Esophagus squamous epithelium (tissue), 4 donors: ENCODE results near the gene CRYBA2.

Experiments
- CTCF ChIP-seq, 6 experiments: fragments of 450-650 bp in 4 of 6; fragments of 200-600 bp in 2 of 6; sonication (generic) in 2 of 6; IDR thresholded peaks; one replicate each; pipeline ENCODE4 v1.5.1; 2016 to 2019; ENCODE audit warnings: antibody characterized with exemption in 6 of 6, mild to moderate bottlenecking in 4 of 6, moderate library complexity in 4 of 6
- POLR2A ChIP-seq, 4 donors: fragments of 450-650 bp; IDR thresholded peaks; one replicate each; pipeline ENCODE4 v1.6.1; 2017; ENCODE audit warnings: antibody characterized with exemption in 4 of 4, mild to moderate bottlenecking in 4 of 4, moderate library complexity in 3 of 4

DNA sequence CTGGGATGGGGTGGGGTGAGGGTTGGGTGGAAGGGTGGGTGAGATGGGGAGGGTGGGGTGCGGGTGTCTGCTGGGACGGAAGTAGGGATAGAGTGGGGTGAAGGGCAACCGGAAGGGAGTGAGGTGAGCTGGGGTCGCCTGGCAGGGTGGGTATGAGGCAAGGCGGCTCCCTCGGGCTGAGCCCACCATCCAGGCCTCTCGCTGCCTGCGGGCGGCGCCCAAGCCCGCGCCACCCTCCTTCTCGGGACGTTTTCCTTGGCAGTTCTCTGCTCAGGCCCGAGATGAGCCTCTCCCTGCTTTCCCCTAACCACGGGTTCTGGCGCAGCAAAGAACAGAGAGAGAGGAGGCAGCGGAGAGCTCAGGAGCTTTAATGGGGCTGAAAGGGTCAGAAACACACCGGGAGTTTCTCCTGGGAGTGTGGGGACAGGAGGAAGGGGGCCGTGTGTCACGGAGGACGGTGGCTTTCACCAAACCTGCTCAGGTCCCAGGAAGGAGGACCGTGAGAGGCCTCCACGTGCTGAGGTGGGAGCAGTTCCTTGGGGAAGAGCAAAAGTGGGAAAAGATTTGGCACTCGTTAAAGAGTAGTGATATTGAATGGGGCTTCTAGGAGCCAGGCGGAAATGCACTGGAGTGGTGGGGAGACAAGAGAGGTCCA lies 12.4 kb downstream of the CRYBA2 start:
- TF ChIP-seq CTCF (IDR thresholded peaks at IDR 0.05): no peak
- TF ChIP-seq POLR2A (IDR thresholded peaks at IDR 0.05): no peak
